IMR-90 (cell line): ENCODE measurements around the gene TRAP1. TPM values are rescaled to one million over a fixed set of nuclear protein-coding genes. Genes with fewer than 3 reads are reported as not detected.

Source experiments
- ATAC-seq: fragments of 200-7000 bp; cut with Tn5 transposase; 2 replicates; pipeline ENCODE4 v1.9.1; 2020; ENCODE audit warnings: low read depth, mild to moderate bottlenecking, moderate library complexity
- BruUV-seq: library from RNA; stranded (reverse); fragments of 400-500 nt; replicated peaks from 2 replicates; lab custom pipeline; 2021; lab: Mats Ljungman, UMichigan
- CTCF ChIA-PET: fragments of 300-600 bp; formaldehyde crosslinking; extraction: SDS; loops from one replicate; lab custom pipeline; 2021; ENCODE audit warnings: antibody characterized with exemption; lab: Yijun Ruan, JAX
- POLR2A ChIA-PET: fragments of 300-600 bp; sonication (Branson Sonifier 250); formaldehyde crosslinking; loops from one replicate; lab custom pipeline; 2022; ENCODE audit warnings: antibody characterized with exemption; ENCODE audit not compliant: unreplicated experiment; lab: Charles Lee
- DNase-seq: peaks from one replicate; pipeline ENCODE4 v3.0.0; 2013
- H2AFZ ChIP-seq: replicated peaks from 2 replicates; pipeline ENCODE3; 2013; ENCODE audit warnings: low read length, mild to moderate bottlenecking; ENCODE audit not compliant: poor library complexity
- H2AK5ac ChIP-seq: 2 replicates; pipeline ENCODE4 v1.6.1; 2013; ENCODE audit warnings: low read depth, low read length, inconsistent platforms
- H2AK9ac ChIP-seq: replicated peaks from 2 replicates; pipeline ENCODE3; 2013; ENCODE audit warnings: mild to moderate bottlenecking, low read depth, low read length, moderate library complexity; ENCODE audit not compliant: poor library complexity
- H2BK120ac ChIP-seq: 2 replicates; pipeline ENCODE4 v1.6.1; 2013; ENCODE audit warnings: low read depth, low read length, inconsistent platforms
- H2BK15ac ChIP-seq: 3 replicates; pipeline ENCODE4 v1.6.1; 2013; ENCODE audit warnings: low read depth, low read length, inconsistent platforms
- H2BK20ac ChIP-seq: 2 replicates; pipeline ENCODE4 v1.6.1; 2013; ENCODE audit warnings: low read depth, mild to moderate bottlenecking, inconsistent platforms, low read length, moderate library complexity
- H2BK5ac ChIP-seq: 2 replicates; pipeline ENCODE4 v1.6.1; 2013; ENCODE audit warnings: mild to moderate bottlenecking, low read depth, low read length, inconsistent platforms; ENCODE audit not compliant: poor library complexity, severe bottlenecking
- H3K14ac ChIP-seq: replicated peaks from 2 replicates; pipeline ENCODE4 v1.6.1; 2013; ENCODE audit warnings: low read depth, low read length, inconsistent platforms
- H3K18ac ChIP-seq: 2 replicates; pipeline ENCODE4 v1.6.1; 2013; ENCODE audit warnings: low read depth, low read length, control low read depth
- H3K23ac ChIP-seq: 2 replicates; pipeline ENCODE4 v1.6.1; 2013; ENCODE audit warnings: low read depth, low read length, inconsistent platforms
- H3K27ac ChIP-seq: 2 replicates; pipeline ENCODE4 v1.5.1; 2013; ENCODE audit warnings: mild to moderate bottlenecking, control low read depth, low read length; ENCODE audit not compliant: insufficient read depth
- H3K27me3 ChIP-seq: 2 replicates; pipeline ENCODE4 v1.6.1; 2013; ENCODE audit warnings: low read length; ENCODE audit not compliant: control insufficient read depth, insufficient read depth
- H3K36me3 ChIP-seq: 2 replicates; pipeline ENCODE4 v1.6.1; 2013; ENCODE audit warnings: low read length, mixed read lengths; ENCODE audit not compliant: control insufficient read depth, insufficient read depth
- H3K4ac ChIP-seq: 2 replicates; pipeline ENCODE4 v1.6.1; 2013; ENCODE audit warnings: low read depth, low read length, inconsistent platforms
- H3K4me1 ChIP-seq: 2 replicates; pipeline ENCODE4 v1.6.1; 2013; ENCODE audit warnings: low read length, mixed read lengths; ENCODE audit not compliant: control insufficient read depth, insufficient read depth
- H3K4me2 ChIP-seq: 2 replicates; pipeline ENCODE4 v1.6.1; 2013; ENCODE audit warnings: low read depth, mild to moderate bottlenecking, control low read depth, low read length, moderate library complexity
- H3K4me3 ChIP-seq: 2 replicates; pipeline ENCODE4 v1.5.1; 2013; ENCODE audit warnings: low read depth, mild to moderate bottlenecking, control low read depth, low read length, moderate library complexity; ENCODE audit not compliant: insufficient read depth
- H3K56ac ChIP-seq: 2 replicates; pipeline ENCODE4 v1.6.1; 2013; ENCODE audit warnings: low read length, inconsistent platforms; ENCODE audit not compliant: insufficient read depth; ENCODE audit errors: extremely low read depth
- H3K79me1 ChIP-seq, 2 experiments: 2 replicates each; pipeline ENCODE4 v1.6.1; 2013; ENCODE audit warnings: low read length in 2 of 2, inconsistent platforms in 1 of 2, low read depth in 1 of 2
- H3K9ac ChIP-seq: 2 replicates; pipeline ENCODE4 v1.6.1; 2013; ENCODE audit warnings: low read depth, low read length, control low read depth
- H3K9me1 ChIP-seq: 2 replicates; pipeline ENCODE4 v1.6.1; 2013; ENCODE audit warnings: low read length, inconsistent platforms; ENCODE audit not compliant: insufficient read depth
- H3K9me3 ChIP-seq: 2 replicates; pipeline ENCODE4 v1.6.1; 2013; ENCODE audit warnings: low read length; ENCODE audit not compliant: control insufficient read depth, insufficient read depth
- H4K20me1 ChIP-seq: 2 replicates; pipeline ENCODE4 v1.6.1; 2013; ENCODE audit warnings: low read length, inconsistent platforms; ENCODE audit not compliant: insufficient read depth
- H4K5ac ChIP-seq: 2 replicates; pipeline ENCODE4 v1.6.1; 2013; ENCODE audit warnings: mild to moderate bottlenecking, low read depth, low read length, control low read depth
- H4K8ac ChIP-seq, 2 experiments: 2 replicates each; pipeline ENCODE4 v1.6.1; 2013; ENCODE audit warnings: low read depth in 2 of 2, low read length in 2 of 2, control low read depth in 1 of 2, inconsistent platforms in 1 of 2
- H4K91ac ChIP-seq: 2 replicates; pipeline ENCODE4 v1.6.1; 2013; ENCODE audit warnings: low read depth, low read length, inconsistent platforms; ENCODE audit not compliant: insufficient read depth
- FOS ChIP-seq: fragments of 150-350 bp; IDR thresholded peaks from 2 replicates; pipeline ENCODE4 v1.6.1; 2016; ENCODE audit warnings: low read depth, low read length
- MAFK ChIP-seq: IDR thresholded peaks from 2 replicates; pipeline ENCODE4 v1.6.1; 2012; ENCODE audit warnings: low read depth, low read length, improper control_type of control experiment
- MXI1 ChIP-seq: IDR thresholded peaks from 2 replicates; pipeline ENCODE4 v1.6.1; 2012; ENCODE audit warnings: low read depth, mild to moderate bottlenecking, low read length, moderate library complexity, borderline replicate concordance
- NFE2L2 ChIP-seq: fragments of 150-350 bp; IDR thresholded peaks from 2 replicates; pipeline ENCODE4 v1.6.1; 2016; ENCODE audit warnings: low read depth, mild to moderate bottlenecking, low read length
- POLR2A ChIP-seq: IDR thresholded peaks from 2 replicates; pipeline ENCODE4 v1.6.1; 2012; ENCODE audit warnings: mild to moderate bottlenecking, low read depth, low read length
- RFX5 ChIP-seq: IDR thresholded peaks from 2 replicates; pipeline ENCODE4 v1.8.0; 2012; ENCODE audit warnings: low read depth, mild to moderate bottlenecking, low read length, moderate library complexity
- WGBS, 2 experiments: methylation state at CpG; one replicate each; pipeline versions ENCODE4 v1.1.5 to v1.1.7; 2013; ENCODE audit warnings: missing lambda C conversion rate in 2 of 2; ENCODE audit not compliant: insufficient read length in 1 of 2; ENCODE audit errors: extremely low coverage in 2 of 2; 5-methylcytosine and 5-hydroxymethylcytosine counted together
- dilution Hi-C: fragments of 300-500 bp; cut with HindIII; formaldehyde crosslinking; loops from one replicate; pipeline ENCODE4 v1.14.3; 2018; ENCODE audit warnings: low sequenced_read_pairs; ENCODE audit not compliant: unreplicated experiment
- in situ Hi-C: fragments of 300-500 bp; cut with MboI; formaldehyde crosslinking; loops from 3 replicates; pipeline ENCODE4 v1.14.3; 2019; ENCODE audit warnings: low sequenced_read_pairs, inconsistent platforms, mixed read lengths
- intact Hi-C: fragments of 100-400 bp; cut with micrococcal nuclease; formaldehyde crosslinking; loops from 2 replicates; pipeline ENCODE4 v1.10.0; 2022
- polyA plus RNA-seq, 3 experiments: library from polyadenylated mRNA; depleted of rRNA; stranded (reverse); fragments of >200 nt; gene quantifications; 2 replicates each; pipeline ENCODE4 v1.2.3, GENCODE V29; 2012; ENCODE audit warnings: low replicate concordance in 1 of 3
- total RNA-seq: library from RNA; depleted of rRNA; stranded (reverse); fragments of >200 nt; gene quantifications from 2 replicates; pipeline ENCODE4 v1.2.3, GENCODE V29; 2012
- TF ChIP-seq, protein P1 (sequence below): fragments of 150-350 bp; IDR thresholded peaks from 2 replicates; pipeline ENCODE4 v1.6.1; 2016; ENCODE audit warnings: low read depth, mild to moderate bottlenecking, low read length, moderate library complexity, borderline replicate concordance
- TF ChIP-seq, protein P2 (sequence below): fragments of 150-350 bp; IDR thresholded peaks from 2 replicates; pipeline ENCODE4 v1.6.1; 2017; ENCODE audit warnings: mild to moderate bottlenecking, antibody characterized with exemption, low read length, low read depth

TRAP1 gene
- total and polyA plus RNA-seq, 2 of the 4 experiments (the other 2 are of a cell fraction) = 139 to 145 TPM

DNA sequence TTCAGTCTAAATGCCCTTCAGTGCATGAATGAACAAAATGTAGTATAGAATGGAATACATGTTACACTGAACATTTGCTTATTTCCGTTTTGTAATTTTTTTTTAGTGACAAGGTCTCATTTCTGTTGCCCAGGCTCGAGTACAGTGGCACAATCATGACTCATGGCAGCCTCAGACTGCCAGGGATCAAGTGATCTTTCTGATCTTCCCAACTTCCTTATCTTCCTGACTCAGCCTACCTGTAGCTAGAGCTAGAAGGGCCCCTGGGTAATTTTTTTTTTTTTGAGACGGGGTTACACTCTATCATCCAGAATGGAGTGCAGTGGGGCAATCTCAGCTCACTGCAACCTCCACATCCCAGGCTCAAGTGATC lies 98.6 kb downstream of the TRAP1 start:
- no peak for DNase-seq
- Histone ChIP-seq H3K4me1 (no peaks in the 10 kb centered on the region), H3K4me2 (no peak overlapping the region), H3K79me1 (peaks cover 35 to 65% of the 10 kb centered on the region in 2 experiments), H3K27me3 (no peaks in the 10 kb centered on the region), H3K4ac (no peak overlapping the region), H3K4me3 (no peak overlapping the region), H3K23ac (no peak overlapping the region), H3K14ac (no peak overlapping the region), H4K20me1 (no peaks in the 10 kb centered on the region; the same call in 1 of the 2 replicates), H3K36me3 (peaks cover 7% of the 10 kb centered on the region; the same call in 1 of the 2 replicates), H4K5ac (no peak overlapping the region), H2AK9ac (no peak overlapping the region), H3K9ac (no peak overlapping the region), H2BK20ac (no peak overlapping the region), H2AFZ (no peak overlapping the region), H3K9me3 (no peaks in the 10 kb centered on the region), H2BK120ac (no peak overlapping the region), H3K18ac (no peak overlapping the region), H3K9me1 (peaks cover 4% of the 10 kb centered on the region; the same call in 1 of the 2 replicates), H2AK5ac (no peak overlapping the region), H2BK15ac (no peak overlapping the region), H4K91ac (no peak overlapping the region), H3K56ac (no peak overlapping the region), H3K27ac (no peak overlapping the region), H4K8ac (no peak overlapping the region), H2BK5ac (no peak overlapping the region)
- in situ Hi-C loops (no loop called here), dilution Hi-C loops (no loop called here), intact Hi-C loops (no loop called here)
- ATAC-seq = no peak
- WGBS, 2 experiments = 90% methylated on average over 2 of the region's 3 CpGs; no CpG with 5 or more reads in 1 of the 2 experiments
- ChIA-PET POLR2A (no interaction called here), CTCF (interaction anchor here (0.5 kb wide), 1 partner anchor 14 kb away, joined by 5 read pairs; no protein-coding TSS in a partner anchor)
- TF ChIP-seq, protein P1, sequence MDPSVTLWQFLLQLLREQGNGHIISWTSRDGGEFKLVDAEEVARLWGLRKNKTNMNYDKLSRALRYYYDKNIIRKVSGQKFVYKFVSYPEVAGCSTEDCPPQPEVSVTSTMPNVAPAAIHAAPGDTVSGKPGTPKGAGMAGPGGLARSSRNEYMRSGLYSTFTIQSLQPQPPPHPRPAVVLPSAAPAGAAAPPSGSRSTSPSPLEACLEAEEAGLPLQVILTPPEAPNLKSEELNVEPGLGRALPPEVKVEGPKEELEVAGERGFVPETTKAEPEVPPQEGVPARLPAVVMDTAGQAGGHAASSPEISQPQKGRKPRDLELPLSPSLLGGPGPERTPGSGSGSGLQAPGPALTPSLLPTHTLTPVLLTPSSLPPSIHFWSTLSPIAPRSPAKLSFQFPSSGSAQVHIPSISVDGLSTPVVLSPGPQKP = no peak
- TF ChIP-seq MXI1 (no peak), NFE2L2 (no peak), MAFK (no peak), FOS (no peak), POLR2A (no peak), RFX5 (no peak)
- TF ChIP-seq, protein P2, sequence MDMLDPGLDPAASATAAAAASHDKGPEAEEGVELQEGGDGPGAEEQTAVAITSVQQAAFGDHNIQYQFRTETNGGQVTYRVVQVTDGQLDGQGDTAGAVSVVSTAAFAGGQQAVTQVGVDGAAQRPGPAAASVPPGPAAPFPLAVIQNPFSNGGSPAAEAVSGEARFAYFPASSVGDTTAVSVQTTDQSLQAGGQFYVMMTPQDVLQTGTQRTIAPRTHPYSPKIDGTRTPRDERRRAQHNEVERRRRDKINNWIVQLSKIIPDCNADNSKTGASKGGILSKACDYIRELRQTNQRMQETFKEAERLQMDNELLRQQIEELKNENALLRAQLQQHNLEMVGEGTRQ = no peak
- BruUV-seq = no TSS peak
